Activated gamma-delta T cell treated with anti-CD3 and anti-CD28 coated beads, Interleukin-2, amount 50 U/mL, for 16 hours (primary cell): Measurements from ENCODE around the gene MMP24.
"Not testable (repeated sequence)": the region's sequence is repeated elsewhere in the genome, so short reads cannot be mapped to it uniquely, and the experiment has no call there.

Source experiments
- DNase-seq: peaks from one replicate; pipeline ENCODE4 v3.0.0-alpha.2; 2020; ENCODE audit warnings: low read depth

Gene MMP24

DNA sequence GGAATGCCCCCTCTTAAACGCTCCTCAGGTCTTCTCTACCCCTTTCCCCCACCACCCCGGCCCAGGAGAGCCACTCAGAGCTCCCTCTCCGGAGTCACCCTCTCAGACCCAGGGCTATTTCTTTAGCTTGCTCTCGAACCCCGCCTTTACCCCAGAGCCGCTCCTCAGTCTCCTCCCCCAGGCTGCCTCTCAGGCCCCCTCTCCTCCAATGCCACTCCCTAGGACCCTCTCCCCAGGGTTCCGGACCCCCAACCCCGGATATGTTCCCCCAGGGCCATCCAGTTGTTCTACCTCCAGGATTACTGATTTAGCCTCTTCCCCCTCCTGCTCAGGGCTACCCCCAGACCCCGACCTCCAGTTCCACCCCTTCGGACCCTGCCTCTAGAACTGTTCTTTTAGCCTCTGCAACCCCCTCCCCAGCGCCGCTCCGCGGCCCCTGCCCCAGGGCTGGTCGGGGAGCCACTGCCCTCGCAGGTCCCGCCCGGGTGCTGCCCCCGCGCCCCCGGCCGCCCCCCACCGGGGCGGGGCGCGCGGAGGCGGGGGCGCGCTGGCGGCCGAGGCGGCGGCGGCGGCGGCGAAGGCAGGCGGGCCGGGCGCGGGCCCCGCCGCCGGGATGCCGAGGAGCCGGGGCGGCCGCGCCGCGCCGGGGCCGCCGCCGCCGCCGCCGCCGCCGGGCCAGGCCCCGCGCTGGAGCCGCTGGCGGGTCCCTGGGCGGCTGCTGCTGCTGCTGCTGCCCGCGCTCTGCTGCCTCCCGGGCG lies at the start of gene MMP24:
TSS of gene MMP24 (plus strand) at position 565 of the 758 bp plus-strand sequence. CDS start at position 614, 49 bp downstream.
- DNase-seq = no peak

DNA sequence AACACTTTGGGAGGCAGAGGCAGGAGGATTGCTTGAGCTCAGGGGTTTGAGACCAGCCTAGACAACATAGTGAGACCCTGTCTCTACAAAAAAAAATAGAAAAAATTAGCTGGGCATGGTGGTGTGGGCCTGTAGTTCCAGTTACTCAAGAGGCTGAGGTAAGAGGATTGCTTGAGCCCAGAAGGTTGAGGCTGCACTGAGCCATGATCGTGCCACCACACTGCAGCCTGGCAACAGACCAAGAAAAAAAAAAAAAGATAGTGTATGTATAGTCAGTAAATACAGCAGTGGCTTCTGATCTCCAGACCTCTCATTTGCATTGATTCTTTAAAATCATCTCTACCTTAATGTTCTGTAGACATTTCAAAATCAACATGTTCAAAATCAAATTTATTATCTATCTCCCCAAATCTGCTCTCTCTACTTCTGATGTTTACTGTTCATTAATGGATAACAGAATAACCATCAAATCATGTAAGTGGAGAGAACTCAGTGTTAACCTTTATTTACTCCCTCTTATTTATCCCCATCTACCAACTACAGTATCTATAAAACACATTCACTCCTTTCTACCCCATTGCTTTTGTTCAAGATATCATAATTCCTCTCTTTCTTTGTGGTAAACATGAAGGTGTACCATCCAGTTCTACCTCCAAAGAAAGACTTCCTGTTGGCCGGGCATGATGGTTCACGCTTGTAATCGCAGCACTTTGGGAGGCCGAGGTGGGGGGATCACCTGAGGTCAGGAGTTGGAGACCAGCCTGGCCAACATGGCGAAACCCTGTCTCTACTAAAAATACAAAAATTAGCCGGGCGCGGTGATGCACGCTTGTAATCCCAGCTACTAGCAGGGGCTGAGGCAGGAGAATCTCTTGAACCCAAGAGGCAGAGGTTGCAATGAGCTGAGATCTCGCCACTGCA lies 46.9 kb upstream of the MMP24 start:
- DNase-seq = no peak

DNA sequence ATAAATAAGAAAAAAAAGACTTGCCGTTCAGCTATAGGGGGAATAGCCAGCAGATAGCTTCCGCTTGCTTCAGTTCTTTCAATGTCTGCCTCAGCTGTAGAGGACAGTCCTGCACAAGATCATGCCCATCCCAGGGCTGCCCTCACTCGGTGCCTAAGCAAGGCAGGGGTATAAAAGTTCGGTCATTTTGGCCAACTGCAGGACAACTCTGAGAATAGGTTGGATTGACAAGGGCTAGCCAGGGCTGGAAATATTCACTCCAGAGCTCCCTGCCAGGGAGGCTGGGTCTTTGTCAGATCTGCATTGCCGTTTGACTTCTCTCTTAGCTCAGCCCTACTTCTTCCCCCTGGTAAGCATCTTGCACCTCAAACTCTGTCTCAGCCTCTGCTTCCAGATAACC lies 46.2 kb upstream of the MMP24 start:
- DNase-seq = no peak

DNA sequence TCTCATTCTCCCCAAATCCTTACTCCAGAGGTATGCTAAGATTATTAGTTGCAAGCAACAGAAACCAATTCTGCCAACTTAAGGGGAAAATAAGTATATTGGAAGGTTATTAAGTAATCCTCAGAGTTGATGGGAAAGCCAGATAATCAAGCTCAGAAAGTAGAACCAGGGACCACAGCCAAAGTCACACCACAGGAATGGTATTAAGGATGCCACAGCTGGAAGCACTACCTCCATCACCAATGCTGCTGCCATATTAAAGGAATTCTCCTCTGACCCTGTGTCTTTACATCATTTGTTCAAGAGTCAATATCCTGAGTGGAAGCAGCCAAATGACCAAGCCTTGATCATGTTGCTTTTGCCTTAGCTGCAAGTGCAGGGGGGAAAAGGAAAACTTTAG lies 44.8 kb upstream of the MMP24 start:
- no peak for DNase-seq

DNA sequence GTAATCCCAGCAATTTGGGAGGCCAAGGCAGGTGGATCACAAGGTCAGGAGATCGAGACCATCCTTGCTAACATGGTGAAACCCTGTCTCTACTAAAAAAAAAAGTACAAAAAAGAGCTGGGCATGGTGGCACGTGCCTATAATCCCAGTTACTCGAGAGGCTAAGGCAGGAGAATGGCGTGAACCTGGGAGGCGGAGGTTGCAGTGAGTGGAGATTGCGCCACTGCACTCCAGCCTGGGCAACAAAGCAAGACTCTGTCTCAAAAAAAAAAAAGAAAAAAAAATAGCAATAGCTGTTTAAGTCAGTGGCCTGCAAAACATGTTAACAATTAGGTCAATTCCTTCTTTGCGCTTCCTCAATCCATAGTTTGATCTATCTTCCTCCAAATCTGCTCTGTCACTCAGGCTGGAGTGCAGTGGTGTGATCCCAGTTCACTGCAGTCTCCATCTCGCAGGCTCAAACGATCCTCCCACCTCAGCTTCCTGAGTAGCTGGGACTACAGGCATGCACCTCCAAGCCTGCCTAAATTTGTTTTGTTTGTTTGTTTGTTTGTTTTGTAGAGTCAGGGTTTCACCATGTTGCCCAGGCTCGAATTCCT lies 39.7 kb upstream of the MMP24 start:
- not testable (repeated sequence) for DNase-seq

DNA sequence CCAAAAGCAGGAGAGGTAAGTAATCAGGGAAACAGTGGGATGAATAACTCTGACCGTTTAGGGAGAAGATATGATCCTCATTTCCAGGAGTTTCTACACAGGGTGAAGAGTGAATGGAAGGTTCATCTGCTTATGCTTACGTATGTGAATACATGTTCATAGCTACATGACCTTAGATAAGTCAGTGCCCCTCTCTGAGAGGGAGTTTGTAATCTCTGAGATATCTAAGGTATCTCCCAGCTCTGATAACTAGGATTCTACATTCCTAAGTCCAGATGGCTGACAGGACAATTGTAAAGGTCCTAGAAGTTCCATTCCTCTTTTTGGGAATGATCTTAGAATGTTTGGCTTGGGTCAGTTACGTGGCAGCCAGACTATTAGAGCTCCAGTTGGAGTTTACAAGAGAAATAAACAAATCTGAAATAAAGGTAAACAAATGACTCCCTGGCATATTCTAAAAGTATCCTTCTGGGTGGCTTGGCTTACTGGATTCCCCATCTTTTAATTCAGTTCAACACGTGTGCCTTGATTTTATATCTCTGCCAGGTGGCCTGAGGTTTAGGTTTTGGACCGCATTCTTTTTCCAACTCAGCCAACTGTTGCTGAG lies 38.8 kb upstream of the MMP24 start:
- no peak for DNase-seq

DNA sequence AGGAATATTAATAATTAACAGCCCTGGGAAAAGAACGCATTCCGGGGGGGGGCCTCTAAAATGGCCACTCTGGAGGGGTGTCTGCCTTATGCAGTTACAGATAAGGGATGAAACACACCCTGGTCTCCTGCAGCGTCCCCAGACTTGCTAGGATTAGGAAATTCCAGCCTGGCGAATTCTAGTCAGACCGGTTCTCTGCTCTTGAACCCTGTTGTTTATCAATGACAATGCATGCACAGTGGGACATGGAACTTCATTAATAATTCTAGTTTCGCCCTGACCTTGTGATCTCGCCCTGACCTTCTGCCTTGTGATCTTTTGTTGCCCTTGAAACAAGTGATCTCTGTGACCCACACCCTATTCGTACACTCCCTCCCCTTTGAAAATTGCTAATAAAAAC lies 37.3 kb upstream of the MMP24 start:
- DNase-seq = not testable (repeated sequence)

DNA sequence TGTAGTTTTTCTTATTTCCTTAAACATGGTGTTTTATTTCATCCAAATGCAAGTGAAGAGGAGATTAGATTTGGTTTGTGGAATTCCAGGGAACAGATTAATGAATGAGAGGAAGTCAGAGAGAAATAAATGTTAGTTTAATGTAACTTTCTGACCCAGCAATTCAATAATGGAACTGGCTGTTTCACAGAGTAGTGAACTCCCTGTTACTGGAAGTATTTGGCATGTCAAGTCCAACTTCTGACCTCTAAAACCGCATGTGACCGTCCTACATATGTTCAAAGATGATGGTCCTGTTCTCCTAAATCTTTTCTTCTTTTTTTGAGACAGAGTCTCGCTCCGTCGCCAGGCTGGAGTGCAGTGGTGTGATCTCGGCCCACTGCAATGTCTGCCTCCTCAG lies 35.9 kb upstream of the MMP24 start:
- DNase-seq = no peak

DNA sequence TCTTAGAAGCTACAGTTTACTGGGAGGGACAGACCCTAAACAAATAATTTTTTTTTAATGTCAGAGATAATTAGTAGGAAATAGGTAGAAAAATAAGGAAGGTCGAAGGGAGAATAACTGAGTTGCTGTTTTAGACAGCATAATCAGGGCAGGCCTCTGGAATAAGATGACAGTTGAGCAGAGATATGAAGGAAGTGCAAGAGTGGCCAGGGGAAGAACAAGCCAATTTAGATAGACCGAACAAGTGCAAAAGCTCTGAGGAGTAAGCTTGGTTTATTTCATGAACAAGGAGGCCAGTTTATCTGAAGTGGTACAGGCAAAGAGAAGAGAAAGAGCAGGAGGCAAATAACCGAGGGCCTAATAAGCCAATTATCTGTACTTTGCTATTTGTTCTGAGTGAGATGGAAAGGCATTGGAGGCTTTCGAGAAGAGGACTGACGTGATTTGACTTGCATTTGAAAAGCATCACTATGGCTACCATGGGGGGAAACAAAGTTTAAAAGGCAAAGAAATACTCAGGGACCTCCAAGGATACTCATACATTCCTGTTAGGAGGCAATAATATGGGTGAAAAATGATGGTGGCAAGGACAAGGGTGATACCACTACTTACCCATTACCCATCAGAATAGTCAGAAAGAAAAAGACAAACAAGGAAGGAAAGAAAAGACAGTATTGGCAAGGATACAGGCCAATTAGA lies 34.9 kb upstream of the MMP24 start:
- no peak for DNase-seq

DNA sequence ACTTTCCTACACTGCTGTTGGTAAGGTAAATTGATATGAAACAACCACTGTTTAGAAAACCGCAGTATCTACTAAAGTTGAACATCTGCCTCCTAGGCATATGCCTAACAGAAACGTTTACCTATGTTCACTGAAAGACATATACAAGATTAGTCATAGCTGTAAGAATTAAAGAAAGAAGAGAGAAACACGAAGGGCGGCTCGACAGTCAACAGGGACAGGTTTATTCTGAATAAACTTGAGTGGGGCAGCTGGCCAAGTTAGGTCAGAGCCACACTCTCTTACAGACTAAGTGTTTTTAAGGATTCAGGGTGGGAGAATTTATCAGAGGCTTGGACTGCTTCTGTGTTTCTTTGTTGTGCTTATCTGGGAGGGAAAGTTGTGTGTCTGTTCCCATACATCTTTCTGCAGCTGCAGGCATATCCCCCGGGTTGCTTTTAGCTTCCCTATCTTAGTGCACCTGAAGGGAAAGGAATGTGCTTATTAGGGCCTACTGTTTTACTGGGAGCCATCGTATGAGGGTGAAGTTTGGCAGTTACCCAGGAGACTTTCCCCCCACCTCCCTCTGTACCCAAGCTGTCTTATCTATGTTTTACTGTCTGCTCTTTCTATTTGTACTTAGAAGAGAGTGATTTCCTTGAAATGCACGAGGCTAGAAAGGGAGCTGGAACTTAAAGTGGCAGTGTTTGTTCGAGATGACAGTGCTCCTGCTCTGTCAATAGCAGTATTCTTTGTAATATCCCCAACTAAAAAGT lies 34.2 kb upstream of the MMP24 start:
- DNase-seq = no peak

DNA sequence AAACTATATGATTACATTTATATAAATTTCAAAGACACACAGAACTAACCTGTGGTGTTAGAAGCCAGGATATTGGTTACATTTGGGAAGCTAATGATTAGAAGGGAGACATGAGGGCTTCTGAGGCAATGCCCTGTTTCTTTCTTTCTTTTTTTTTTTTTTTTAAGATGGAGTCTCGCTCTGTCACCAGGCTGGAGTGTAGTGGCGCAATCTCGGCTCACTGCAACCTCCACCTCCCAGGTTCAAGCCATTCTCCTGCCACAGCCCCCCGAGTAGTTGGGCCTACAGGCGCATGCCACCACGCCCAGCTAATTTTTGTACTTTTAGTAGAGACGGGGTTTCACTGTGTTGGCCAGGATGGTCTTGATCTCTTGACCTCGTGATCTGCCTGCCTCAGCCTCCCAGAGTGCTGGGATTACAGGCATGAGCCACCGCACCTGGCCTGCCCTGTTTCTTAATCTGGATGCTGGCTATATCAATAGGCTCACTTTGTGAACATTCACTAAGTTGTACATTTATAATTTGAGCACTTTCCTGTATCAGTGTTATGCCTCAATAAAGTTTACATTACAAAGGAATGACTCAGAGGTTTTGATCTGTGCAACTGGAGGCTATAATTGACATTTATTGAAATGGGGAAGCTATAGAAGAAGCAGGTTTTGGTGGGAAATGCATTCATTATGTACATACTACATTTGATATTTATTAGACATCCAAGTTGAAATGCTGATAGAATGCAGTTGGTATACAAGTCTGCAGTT lies 33.3 kb upstream of the MMP24 start:
- DNase-seq = not testable (repeated sequence)

DNA sequence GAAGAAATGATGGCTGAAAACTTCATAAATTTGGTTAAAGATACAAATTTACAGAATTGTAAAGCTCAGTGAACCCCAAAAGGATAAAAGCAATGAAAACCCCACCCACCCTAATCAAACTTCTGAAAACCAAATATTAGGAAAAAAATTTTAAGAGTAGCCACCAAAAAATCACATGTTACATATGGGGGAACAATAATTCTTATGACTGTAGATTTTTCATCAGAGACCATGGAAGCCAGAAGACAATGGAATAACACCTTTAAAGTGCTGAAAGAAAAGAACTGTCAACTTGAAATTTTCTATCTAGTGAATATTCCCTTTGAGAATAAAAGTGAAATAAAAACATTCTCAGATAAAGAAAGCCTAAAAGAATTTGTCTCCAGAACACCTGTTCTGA lies 30.2 kb upstream of the MMP24 start:
- DNase-seq = no peak

DNA sequence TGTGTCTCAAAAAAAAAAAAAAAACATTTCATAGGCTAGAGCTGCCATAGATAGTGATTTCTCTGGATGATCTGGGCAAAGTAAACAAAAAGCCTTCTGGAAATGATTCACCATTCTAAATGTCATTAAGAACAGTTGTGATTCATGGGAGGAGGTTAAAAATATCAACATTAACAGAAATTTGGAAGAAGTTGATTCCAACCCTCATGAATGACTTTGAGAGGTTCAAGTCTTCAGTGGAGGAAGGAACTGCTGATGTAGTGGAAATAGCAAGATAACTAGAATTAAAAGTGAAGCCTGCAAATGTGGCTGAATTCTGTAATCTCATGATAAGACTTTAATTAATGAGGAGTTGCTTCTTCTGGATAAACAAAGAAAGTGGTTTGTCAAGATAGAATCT lies 26.8 kb upstream of the MMP24 start:
- DNase-seq = no peak

DNA sequence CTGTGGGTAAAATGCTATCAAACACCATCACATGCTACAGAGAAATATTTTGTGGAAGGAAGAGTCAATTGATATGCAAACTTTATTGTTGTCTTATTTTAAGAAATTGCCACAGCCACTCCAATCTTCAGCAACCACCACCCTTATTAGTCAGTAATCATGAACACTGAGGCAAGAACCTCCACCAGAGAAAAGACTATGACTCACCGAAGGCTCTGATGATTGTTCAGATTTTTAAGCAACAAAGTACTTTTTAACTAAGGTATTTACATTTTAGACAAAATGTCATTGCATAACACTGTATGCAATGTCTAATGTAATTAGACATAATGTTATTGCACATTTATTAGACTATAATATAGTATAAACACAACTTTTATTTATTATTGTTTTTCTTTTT lies 26.2 kb upstream of the MMP24 start:
- DNase-seq = no peak

DNA sequence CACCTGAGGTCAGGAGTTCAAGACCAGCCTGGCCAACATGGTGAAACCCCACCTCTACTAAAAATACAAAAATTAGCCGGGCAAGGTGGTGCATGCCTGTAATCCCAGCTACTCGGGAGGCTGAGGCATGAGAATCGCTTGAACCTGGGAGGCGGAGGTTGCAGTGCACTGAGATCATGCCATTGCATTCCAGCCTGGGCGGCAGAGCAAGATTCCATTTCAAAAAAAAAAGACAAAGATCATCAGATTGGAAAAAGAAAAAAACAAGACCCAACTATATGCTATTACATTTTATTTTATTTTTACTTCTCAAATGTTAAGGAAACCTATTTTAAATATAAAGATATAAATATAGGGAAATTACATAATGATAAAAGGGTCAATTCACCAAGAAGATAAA lies 25.0 kb upstream of the MMP24 start:
- DNase-seq = not testable (repeated sequence)

DNA sequence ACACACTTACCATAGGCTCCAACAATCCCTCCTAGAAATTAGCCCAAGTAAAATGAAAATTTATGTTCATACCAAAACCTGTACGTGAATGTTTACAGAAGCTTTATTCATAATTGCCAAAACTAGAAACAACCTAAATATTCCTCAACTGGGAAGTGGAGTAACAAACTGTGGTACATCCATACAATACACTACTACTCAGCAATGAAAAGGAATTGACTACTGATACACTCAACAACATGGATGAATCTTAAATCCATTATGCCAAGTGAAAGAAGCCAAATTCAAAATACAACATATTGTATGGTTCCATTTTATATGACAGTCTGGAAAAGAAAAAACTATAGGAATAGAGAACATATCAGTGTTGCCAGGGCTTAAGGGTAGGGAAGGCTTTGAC lies 19.7 kb upstream of the MMP24 start:
- DNase-seq = no peak

DNA sequence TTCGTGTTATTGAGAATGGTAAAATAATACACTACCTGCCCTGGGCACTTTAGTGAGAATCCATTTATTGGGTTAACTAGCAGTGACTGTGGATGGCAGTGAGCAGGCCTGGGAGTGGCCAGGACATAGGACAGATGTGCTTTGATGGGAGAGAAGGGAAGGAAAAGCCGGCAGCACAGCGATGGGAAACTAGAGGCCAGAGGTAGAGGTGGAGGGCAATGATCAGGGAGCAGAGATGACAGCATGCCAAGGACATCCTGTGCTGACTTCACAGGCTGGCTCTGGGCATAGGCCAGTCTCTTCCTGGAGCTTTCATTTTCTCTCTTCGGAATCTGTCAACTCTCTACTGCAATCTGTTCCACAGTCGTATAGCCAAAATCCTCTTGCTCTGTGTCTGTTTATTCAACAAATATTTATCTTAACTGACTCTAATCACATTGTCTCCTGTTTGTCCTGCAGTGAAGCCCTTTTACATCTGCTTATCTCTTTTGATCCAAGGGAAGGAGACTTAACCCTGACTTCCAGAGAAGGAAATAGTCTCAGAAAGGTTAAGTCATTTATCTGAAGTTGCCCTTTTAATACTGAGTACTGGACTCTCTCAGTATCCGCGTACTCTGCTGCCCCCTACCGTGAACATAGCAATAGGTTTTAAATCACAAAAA lies 18.4 kb upstream of the MMP24 start:
- DNase-seq = peak; percentile 71

DNA sequence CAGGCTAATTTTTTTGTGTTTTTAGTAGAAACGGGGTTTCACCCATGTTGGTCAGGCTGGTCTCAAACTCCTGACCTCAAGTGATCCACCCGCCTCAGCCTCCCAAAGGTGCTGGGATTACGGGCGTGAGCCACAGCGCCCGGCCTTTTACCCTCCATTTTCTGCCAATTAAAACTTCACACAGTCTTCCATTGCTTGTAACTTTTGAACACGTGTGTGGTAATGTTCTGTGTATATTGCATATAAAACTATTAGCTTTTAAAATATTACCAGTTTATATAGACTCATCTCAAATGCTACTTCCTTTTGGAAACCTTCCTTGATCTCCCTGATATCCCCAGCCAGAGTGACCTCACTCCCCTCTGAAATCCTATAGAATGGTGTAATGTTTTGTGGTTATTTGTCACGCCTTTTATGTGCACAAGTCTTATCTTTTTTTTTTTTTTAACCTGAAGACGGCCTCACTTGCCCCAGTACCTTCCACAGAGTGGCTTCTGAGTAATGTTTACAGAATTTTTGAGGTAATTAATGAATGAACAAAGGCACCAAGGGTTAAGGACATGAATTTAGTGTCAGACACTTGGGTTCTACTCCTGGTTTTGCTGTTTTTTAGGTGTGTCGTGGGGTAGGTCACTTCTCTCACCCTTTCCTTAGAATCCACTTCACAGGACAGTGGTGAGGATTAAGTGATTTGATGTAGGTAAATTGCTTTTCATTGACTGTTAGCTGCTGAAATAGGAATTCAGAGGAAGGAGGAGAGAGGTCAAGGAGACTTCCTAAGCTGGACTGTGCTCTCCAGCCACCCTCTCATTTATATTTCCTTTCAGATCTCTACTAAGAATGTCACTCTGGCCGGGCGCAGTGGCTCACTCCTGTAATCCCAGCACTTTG lies 11.2 kb upstream of the MMP24 start:
- no peak for DNase-seq

DNA sequence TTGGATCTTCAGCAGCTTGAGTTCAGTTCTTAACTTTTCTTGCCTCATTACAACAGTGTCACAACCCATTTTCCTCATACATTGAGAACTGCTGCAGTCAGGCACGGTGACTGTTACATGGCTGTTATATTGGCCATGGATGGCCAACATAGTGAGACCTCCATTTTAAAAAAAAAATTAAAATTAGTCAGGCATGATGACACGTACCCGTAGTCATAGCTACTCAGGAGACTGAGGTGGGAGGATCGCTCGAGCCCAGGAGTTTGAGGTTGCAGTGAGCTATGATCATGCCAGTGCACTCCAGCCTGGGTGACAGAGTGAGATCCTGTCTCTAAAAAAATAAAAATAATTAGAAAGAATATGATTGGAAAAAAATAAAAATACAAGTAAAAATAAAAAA lies 9.9 kb upstream of the MMP24 start:
- no peak for DNase-seq
